ACHN (cell line): ENCODE measurements around the gene MTSS2.
"Not testable (repeated sequence)": the region's sequence is repeated elsewhere in the genome, so short reads cannot be mapped to it uniquely, and the experiment has no call there.

ENCODE experiments used
- DNase-seq: peaks from one replicate; pipeline ENCODE4 v3.0.0-alpha.2; 2015
- in situ Hi-C: cut with HindIII; loops from 2 replicates; pipeline ENCODE4 v1.10.0; 2017; ENCODE audit warnings: low sequenced_read_pairs, low pct_ligation_motif_present, low pct_unique_long_range_greater_than_20kb

MTSS2 gene

DNA sequence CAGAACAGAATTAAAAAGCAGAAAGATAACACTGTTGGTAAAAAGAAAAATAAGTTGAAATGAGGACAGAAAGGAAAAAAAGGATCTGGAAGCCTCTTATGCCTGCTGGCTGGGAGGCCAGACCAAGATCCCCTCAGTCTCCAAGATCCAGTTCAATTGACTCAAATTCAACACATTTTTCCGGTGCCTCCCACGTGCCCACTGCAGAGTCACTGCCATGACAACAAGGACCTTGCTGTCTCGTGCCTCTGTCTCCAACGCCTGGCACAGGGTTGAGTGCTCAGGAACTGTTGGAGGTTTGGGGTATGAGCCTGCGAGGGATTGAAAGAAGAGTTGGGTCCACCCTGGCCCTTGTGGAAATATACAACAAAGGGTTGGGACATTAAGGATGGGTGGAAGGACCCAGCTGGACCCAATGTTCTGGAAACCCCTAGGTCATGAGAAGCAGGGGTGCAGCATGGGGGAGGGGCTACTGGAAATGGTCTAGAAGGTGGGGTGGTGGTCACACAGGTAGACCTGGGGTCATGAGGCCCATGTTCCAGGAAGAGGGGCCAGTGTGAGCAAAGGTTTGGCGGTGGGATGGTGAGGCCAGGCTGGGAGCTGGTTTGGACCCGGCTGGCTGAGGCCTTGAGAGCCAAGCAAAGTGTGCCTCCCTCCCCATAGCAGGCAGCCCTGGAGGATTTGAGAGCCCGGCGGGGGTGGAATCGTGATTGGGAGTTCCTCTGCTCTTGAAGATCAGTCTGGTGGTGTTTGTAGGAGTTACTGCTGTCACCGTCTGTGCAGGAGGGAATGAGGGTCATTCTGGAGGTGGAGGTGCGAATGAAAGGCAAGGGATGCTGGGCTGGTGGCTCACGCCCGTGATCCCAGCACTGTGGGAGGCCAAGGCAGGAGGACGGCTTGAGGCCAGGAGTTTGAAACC is 38.2 kb downstream of the MTSS2 start:
- no peak for DNase-seq
- in situ Hi-C loops: no loop called here

DNA sequence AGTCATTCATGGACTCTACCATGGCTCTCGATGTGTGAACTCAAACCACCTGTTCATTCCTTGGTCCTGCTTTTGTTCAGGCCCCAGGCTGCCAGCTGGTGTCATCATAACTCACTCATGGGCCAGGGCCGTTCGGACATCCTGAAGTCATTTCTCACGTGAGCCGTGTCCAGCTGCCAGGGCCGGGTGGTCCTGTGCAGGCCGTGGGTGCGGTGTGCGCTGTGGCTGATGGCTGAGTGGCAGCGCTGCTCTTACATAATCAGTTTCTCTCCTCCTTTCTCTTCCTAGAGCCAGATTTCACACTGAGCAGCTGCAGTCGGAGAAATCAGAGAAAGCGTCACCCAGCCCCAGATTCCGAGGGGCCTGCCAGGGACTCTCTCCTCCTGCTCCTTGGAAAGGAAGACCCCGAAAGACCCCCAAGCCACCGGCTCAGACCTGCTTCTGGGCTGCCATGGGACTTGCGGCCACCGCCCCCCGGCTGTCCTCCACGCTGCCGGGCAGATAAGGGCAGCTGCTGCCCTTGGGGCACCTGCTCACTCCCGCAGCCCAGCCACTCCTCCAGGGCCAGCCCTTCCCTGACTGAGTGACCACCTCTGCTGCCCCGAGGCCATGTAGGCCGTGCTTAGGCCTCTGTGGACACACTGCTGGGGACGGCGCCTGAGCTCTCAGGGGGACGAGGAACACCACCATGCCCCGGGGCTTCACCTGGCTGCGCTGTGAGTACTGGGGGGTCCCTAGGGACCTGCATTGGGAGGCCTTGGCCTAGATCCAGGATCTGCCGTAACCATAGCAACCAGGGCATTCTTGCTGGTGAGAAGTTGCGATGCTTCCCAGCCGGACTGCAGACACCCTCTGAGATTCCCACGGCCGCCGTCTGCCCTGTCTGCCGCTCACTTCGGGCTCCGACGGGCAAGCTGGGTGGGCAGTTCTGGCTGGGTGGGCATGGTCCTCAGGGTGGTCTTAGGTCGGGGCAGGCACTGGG is 39.3 kb downstream of the MTSS2 start, which contains the start of gene IL34:
Gene IL34 (plus strand): TSS at position 300 of the 982 bp plus-strand sequence. CDS start 389 bp downstream, at position 689.
- in situ Hi-C loops: no loop called here
- no peak for DNase-seq

DNA sequence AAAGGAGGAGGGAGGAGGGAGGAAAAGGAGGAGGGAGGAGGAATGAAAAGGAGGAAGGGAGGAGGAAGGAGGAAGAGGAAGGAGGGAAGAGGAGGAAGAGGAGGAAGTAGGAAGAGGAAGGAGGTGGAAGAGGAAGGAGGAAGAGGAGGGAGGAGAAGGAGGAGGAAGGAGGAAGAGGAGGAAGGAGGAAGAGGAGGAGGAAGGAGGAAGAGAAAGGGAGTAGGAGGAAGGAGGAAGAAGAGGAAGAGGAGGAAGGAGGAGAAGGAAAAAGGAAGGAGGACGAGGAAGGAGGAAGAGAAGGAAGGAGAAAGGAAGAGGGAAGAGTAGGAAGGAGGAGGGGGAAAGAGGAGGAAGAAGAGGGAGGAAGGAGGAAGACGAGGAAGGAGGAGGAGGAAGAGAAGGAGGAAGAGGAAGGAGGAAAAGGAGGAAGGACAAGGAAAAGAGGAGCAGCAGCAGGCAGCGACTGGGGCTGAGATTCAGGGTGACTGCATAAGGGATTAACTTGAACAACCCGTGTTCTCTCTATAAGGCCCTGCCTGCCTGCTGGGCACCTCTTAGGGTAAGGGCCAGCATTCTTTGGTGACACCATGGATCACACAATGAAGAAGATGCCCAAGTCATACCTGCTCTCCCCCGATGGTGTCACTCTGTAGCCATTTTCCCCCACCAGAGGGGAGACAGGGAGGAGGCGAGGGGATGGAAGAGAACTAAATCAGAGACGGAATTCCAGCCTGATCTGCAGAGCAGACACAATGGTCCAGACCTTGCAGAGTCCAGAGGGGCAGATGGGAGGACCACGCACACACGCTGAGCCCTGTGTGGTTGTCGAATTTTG is 40.9 kb downstream of the MTSS2 start:
- in situ Hi-C loops: no loop called here

GRCh38 chr16:70643264-70643663 is 42.6 kb downstream of the MTSS2 start:
- in situ Hi-C loops: not testable (repeated sequence)

More for the DNA sequence above, 40.9 kb downstream of the MTSS2 start:
- DNase-seq: no peak

GRCh38 chr16:70642633-70643032 is 43.2 kb downstream of the MTSS2 start:
- no peak for DNase-seq
- in situ Hi-C loops: no loop called here

More at GRCh38 chr16:70643264-70643663, 42.6 kb downstream of the MTSS2 start:
- not testable (repeated sequence) for DNase-seq

DNA sequence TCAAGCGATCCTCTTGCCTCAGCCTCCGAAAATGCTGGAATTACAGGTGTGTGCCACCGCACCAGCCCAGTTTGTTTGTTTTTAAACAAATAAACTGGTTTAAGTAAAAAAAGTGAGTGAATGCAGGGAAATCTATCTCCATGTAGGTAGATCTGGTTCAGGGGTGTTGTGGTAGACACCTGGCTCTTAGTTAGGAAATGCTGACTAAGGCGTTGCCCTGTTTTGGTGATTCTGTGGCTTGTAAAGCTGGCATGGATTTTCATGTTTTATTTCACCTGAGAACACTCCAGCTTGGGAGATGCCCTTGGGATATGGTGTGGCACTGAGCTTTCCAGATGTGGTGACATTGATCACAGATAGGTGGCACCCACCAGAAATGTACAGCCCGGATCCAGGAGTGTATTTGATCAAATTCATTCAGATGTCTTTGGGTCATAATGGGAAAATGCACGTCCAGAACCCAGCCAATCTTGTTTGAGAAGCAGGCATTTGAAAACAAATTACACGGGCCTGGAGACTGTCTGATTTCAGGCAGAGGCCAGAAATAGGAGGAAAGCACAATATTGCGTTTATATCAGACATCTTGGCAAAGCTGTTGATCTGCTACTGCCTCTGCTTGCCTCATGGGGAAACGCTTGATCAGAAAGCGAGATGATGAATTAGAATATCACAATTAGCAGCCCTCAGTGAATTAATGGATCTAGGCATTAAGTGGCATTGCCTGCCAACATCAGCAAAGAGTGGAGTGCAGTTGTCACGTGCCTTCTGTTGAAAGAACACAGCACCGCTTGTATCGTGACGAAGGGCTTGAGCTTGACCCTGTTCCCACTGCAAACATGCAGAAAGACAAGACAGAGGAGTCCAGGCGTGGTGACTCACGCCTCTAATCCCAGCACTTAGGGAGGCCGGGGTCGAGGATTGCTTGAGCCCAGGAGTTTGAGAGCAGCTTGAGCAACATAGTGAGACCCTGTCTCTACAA is 46.8 kb downstream of the MTSS2 start:
- in situ Hi-C loops: no loop called here

More for the DNA sequence above, 46.8 kb downstream of the MTSS2 start:
- DNase-seq: no peak
